GM12892 (cell line): ENCODE results near the gene FNBP1.

ENCODE experiments used
- POLR2A ChIP-seq: IDR thresholded peaks from 2 replicates; pipeline ENCODE4 v1.6.1; 2011; ENCODE audit warnings: low read depth, low read length, control low read depth
- POLR2AphosphoS5 ChIP-seq: IDR thresholded peaks from 2 replicates; pipeline ENCODE4 v1.6.1; 2011; ENCODE audit warnings: low read depth, low read length, control low read depth
- TAF1 ChIP-seq: IDR thresholded peaks from 2 replicates; pipeline ENCODE4 v1.6.1; 2011; ENCODE audit warnings: low read depth, mild to moderate bottlenecking, control low read depth, low read length, borderline replicate concordance

DNA sequence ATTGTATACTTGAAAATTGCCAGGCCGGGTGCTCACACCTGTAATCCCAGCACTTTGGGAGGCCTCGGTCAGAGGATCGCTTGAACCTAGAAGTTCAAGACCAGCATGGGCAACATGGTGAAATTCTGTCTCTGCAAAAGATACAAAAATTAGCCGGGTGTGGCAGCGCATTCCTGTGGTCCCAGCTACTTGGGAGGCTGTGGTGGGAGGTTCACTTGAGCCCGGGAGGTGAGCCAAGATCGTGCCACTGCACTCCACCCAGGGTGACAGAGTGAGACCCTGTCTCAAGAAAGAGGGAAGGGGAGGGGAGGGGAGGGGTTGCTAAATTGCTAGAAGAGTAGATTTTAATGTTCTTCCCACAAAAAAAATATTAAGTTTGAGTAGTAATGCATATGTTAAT is 53.2 kb downstream of the FNBP1 start:
- TF ChIP-seq POLR2A (0 out of 2 replicates have a peak, but pooled peaks have one; percentile 7), POLR2AphosphoS5 (no peak), TAF1 (no peak)
